SK-N-MC (cell line): ENCODE data around the gene PYY.

Experiments
- EZH2 ChIP-seq: fragments of 200-600 bp; sonication (generic); IDR thresholded peaks from one replicate; pipeline ENCODE4 v1.6.1; 2017; ENCODE audit warnings: antibody characterized with exemption
- POLR2AphosphoS5 ChIP-seq: IDR thresholded peaks from 2 replicates; pipeline ENCODE4 v1.6.1; 2012; ENCODE audit warnings: mild to moderate bottlenecking, low read depth, low read length, borderline replicate concordance

GRCh38 chr17:44000871-44001460 is 47.2 kb upstream of the PYY start:
- TF ChIP-seq EZH2, result no peak
- TF ChIP-seq POLR2AphosphoS5, result no peak
